GM21737 (cell line): ENCODE results near the gene ZNF664.

Experiments used
- ATAC-seq: cut with Tn5 transposase; IDR thresholded peaks from one replicate; pipeline ENCODE4 v1.9.1; 2021; ENCODE audit warnings: mild to moderate bottlenecking, moderate library complexity; ENCODE audit not compliant: unreplicated experiment

Gene ZNF664

DNA sequence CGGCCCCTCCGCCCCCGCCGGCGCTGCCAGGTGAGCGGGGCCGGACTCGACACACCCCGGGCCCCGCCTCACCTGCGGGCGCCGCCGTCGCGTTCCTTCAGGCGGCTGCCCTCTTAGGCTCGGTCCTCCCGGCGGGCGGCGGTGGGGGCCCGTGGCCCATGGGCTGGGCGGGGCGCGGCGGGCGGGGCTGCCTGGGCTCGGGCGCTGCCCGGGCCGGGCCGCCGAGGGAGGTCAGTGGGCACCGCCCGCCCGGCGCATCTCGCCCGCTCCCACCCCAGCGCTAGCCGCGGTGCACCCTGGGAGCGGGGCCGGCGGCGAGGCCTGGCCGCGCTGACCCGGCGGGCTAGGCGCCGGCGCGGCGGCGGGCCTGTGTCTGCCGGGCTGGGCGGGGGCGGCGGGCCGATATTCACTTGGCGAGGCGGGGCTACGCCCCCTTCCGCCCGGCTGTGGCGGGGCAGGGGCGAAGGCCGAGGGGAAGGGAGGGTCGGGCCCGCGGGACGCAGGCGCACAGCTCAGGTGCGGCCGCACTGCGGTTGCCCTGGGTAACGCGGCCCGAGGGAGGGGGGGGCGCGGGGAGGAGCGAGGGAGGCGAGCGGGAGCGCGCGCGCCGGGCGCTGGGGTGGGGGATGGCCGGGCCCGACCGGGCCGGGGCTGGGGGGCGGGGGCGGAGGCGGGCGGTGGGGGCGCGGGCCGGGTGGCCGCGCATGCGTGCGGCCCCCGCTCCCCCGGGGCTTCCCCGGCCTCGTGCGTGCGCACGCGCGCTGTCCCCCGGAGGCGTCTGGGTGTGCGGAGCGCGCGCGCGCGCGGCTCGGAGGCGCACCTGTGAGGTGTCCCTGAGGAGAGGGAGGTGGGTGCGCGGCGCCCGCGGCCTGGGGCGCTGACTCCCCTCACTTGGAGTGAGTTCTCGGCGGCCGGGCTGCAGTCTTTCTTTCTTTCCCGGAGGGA, at the start of gene ZNF664, which contains the start of gene CCDC92:
ZNF664 (plus strand) TSS at position 759 of the 945 bp plus-strand sequence. CDS start 38,930 bp downstream, outside the sequence.
CCDC92 (minus strand) TSS at position 375 of the 945 bp plus-strand sequence. CDS start 28,526 bp downstream, outside the sequence.
- ATAC-seq, result peak; percentile 78

DNA sequence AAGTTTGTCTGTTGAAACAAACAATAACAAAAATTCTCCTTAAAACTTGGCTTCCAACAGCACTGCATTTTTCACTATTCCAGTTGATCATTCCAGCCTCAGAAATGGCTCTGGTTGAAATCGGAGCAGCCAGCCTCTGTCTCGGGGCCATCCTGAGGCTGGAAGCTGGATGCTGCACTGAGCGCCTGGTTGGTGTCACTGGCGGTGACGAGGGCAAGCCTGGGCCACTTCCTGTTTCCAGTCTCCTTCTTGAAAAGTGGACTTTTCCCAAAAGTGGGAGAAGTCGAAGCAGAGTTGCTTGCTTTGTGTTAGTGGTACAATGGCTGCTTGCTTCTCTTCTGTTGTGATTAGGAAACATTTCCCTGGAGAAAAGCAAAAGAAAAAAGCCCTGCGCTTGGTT, 49.1 kb upstream of the ZNF664 start:
- ATAC-seq, result no peak

DNA sequence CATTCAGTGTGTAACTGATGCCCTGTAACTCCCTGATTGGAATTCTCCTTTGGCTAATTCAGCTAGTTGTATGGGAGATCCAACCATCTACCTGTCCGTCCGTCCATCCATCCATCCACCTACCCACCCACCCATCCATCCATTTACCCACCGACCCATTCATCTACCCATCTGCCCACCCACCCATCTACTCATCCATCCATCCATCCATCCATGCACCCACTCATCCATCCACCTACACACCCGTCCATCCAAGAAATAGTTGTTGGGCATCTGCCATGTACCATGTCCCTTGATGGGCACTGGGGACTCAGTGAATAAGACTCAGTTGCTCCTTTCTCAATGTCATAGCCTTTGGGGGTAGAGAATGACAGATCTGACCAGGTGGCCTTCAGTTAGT, 48.5 kb upstream of the ZNF664 start:
- ATAC-seq, result no peak

DNA sequence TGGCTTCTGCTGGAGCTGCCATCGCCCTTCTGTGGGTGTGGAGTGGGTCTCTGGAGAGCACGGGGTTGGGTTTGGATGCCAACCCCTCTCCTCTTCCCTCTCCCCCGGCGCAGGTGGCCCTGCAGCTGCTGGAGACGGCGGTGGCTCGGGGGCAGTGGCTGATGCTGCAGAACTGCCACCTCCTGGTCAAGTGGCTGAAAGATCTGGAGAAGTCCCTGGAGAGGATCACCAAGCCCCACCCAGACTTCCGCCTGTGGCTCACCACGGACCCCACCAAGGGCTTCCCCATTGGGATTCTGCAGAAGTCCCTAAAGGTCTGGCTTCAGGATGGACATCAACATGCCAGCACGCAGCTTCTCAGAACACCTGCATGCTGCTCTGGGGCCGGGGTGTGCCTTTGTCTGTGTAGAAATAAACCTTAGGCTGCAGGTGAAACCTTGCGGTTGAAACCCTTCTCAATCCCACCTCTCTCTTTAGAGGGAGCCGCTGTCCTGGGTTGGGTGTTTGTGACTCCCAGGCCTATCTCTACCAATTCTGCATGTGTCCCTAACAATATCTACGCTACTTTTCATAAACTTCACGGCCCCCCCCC, 44.6 kb upstream of the ZNF664 start:
- no peak for ATAC-seq

DNA sequence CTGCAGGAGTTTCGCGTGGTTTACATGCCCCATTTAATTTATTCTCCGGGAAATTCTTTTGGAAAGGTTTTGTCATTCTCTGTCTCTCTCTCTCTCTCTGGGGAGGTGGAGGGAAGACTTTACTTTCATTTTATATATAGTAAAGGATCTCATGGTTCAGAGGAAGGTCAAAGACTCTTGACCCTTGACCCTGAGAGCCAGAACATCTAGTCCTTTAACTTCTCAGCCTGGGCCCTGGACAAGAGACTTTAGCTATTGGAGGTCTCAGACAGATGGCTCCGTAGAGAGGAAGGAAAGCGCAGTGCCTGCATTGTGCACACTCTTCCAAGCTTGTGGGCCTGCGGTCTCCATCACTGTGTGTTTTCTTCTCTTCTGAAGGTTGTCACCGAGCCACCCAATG, 44.1 kb upstream of the ZNF664 start:
- ATAC-seq, result no peak

DNA sequence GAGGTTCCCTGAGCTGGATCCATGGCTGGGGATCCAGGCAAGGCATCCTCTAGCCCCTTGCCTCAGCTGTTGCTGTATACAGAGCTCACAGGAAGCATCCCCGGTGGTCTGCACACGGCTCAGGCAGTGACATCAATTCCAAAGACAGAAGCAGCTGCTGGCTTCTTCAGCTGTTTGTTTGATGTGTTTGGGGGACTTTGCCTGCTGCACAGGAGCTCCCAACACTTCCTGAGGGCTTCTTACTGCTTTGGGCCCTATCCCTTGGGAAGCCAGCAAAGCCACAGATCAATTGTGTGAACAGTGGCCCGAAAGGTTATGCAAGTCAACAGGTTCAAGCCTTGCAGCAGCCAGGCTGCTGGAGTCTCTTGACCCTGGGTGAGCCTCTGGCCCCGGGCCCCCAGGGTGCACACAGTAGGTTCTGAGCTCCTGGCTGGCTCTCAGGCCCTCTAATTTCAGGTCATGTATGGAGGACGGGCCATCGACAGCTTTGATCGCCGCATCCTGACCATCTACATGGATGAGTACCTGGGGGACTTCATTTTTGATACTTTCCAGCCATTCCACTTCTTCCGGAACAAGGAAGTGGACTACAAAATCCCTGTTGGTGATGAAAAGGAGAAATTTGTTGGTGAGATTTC, 43.0 kb upstream of the ZNF664 start:
- ATAC-seq, result no peak

DNA sequence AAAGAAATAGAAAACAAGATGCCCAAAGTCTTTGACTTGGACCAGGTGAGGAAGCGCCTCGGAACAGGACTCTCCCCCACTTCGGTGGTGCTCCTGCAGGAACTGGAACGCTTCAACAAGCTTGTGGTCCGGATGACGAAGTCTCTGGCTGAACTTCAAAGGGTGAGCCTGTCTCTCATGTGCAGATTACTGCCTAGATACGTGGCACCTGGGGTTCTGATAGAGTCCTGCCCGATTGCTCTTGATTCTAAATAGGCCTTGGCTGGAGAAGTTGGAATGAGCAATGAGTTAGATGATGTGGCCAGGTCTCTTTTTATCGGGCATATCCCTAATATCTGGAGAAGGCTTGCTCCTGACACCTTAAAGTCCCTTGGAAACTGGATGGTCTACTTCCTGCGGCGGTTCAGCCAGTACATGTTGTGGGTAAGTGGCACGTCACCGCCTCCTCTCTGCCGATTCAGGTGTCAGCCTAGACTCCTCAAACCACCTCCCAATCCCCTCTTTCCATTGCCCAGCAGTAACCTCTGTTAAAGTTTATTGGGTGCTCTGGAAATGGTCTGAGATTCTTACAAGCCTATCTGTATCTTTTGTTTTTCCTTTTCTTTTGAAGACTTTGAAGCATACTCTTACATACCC, 41.2 kb upstream of the ZNF664 start:
- no peak for ATAC-seq

DNA sequence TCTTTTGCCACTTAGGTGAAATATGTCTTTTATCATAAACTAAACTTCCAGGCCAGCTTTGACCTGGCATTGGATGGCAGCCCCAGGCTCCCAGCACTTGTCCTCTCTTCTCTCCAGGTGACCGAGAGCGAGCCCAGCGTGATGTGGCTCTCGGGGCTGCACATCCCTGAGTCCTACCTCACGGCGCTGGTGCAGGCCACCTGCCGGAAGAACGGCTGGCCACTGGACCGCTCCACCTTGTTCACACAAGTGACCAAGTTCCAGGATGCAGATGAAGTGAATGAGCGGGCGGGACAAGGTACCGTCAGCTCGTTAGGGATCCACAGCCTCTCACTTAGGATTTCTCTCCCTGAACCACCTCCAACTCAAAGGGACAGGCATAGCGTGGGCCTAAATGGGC, 39.8 kb upstream of the ZNF664 start:
- ATAC-seq, result no peak

DNA sequence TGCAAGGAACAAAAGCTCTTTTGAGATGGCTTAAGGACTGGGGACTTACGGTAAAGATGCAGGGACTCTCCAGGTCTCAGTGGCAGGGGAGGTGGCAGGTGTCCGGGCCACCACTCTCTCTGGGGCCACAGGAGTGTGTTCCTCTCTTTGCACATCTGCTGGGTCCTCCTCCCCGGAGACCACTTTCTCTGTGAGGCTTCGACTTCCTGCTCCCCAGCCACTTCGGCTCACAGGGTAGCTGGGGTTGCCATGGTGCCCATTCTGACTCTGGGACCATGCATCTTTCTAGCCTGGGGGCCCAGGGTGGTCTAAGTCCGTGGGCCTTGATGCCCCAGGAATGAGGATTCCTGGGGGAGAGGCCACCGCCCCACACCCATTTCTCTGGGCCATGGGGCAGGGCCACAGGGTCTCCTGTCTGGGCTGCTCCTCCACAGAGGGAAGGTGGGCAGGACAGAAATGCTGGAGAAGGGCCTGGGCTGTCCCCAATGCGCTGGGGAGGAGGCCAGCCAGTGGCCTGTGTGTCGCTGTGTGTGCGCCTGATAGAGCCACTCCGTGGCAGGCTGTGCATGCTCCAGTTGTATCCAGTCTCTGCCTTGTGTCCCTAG, 38.9 kb upstream of the ZNF664 start:
- ATAC-seq, result no peak

DNA sequence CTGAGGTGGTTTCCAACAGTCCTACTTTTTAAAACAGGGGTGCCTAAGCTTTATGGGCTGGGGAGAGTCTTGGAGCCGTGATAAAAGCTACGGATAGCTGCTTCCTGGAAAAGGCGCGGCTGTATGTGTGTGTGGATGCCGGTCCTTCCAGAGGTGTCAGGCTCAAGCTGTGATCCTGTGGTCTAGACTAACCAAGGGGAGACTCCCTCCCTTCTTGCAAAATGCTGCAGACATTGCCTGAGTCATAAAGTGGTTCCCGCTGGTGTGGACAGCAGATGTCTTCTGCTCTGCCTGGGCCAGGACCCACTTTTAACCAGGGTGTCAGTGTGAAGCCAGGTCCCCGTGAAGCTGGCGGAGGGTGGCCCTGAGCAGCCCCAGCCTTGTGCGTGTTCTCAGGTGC, 38.2 kb upstream of the ZNF664 start:
- no peak for ATAC-seq

DNA sequence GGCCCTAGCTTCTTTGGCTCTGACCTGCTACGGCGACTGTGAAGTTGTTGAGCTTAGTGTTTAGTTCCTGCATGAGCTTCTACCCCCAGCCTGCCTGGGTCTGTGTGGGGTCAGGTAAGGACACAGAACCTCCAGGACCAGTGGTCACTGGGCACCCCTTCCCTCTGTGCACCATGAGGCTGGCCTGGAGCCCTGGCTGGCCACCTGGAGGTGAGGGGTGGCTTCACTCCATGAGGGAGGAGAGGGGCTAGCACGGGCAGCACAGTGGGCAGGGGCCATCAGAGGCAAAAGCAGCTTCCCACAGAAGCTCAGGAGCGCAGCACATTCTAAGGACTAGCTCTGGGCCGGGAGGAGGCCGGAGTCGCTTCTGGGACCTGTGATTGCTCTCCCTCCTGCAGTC, 37.1 kb upstream of the ZNF664 start:
- ATAC-seq, result no peak

DNA sequence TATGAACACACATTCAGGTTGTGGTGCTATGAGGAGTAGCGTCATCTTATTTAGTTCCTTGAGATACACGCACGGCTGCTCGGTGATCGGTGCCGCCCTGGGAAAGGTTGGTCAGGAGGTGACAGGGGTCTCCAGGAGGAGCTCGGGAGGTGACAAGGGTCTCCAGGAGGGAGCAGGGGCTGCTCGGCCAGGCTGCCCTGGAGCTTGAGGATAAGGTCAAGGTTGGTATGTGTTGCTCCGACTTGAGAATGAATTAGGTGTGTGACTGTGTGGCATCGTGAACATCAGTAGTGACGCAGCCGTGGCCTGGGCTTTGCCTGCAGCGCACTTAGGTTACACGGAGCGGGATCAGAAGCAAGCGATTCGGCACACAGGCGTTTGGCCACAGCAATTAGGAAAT, 36.5 kb upstream of the ZNF664 start:
- ATAC-seq, result no peak

DNA sequence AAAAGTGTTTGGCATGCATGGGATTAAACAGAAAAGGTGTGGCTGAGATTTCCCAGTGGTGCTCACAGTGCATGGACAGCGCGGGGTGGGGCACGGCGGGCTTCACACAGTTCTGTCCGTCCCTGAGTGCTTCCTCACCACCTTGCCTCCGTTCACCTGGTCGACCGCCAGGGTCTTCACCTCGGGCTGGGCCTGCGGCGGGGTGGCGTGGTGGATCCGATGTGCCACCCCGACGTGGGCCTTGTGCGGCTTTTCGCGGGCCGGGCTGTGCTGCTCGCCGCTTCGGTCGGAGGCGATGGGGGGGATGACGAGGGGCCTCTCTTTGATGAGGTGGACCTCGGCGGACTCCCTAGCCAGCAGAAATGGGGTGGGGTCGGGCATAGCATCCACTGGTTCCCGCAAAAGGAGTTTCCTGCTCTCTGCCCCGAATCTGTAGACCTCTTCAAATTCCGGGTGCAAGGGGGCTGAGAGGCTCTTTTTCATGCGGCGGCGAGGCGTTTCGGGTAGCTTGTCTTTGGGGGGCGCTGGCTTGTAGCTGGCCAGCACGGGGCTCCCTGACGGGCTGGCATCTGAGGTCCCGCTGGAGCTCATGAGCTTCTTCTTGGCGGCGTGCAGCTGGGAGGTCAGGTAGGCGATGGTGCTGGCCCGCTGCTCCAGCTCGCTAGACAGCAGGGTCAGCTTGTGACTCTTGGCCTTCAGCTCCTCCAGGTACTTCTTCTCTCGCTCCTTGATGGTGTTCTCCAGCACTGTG, 35.9 kb upstream of the ZNF664 start:
- no peak for ATAC-seq

DNA sequence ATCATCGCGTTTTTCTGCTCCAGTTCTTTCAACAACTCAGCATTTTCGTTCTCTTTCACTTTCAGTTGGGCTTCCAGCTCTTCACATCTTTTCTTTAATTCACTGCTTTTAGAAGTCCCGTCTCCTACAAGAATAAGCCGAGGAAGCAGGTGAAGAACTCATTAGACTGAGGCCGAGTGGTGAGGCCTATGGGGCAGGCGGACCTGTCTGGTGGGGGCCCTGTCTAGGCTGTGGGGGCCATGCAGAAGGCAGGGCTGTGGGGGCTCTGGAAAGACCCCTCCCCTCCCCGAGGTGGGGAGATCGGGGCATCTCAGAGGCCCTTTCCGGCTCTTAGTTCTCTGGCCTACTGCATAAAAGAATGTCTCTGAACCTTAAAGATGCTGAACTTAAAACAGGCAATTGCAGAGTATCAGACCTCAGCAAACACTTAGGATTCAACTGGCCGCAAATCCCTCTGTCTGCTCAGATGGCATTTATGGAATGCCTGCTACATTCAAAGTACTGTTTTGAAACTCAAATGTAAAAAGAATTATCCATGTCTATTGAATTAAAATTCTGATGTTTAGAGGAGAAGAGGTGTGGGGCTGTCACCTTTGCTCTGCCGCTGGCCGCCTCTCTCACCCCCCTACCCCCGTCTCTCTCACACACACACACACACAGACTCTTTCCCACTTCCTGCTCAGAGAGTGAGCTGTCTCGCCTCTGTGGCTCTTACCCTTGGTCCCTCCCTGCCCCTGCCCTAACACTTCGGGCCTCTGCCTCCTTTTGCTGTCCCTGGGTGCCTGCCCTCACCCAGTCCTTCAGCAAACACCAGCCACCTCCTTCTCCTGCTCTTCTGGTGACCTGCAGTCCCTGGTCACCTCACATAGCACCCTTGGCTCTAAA, 35.1 kb upstream of the ZNF664 start:
- ATAC-seq, result no peak

DNA sequence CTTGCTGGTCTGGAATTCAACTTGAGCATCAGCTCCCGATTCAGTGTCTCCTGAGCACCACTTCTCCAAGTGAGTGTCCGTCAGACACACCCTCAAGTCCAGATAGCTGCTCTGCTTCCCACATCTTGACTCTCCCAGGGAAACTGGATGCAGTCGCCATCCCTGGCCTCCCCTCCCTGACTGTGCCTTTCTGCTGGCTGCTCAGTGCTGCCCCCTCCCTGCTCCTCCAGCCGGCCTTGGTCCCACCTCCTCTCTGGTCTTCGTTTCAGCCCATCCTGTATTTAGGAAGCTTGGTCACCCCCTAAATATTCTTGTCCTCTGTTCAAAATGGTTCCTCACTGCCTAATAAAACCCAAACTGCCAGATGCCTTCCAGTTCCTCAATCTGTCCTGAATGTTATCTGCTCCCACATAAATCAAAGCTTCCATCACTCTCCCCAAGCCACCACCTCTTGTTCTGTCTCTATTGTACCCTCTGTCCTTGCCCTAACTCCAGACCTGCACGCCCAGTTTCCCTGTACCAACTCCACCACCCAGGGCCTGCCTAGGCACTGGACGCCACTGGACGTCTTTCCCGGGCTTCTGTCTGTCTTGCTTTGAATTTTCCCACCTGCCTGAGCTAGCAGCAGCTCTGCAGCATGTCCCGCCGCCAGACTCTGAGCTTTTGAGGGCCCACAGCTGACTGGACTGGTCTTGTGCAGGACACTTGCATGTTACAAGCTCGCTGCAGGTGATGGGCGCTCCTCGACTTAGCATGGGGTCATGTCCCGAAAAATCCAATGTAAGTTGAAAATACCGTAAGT, 34.1 kb upstream of the ZNF664 start:
- ATAC-seq, result no peak

DNA sequence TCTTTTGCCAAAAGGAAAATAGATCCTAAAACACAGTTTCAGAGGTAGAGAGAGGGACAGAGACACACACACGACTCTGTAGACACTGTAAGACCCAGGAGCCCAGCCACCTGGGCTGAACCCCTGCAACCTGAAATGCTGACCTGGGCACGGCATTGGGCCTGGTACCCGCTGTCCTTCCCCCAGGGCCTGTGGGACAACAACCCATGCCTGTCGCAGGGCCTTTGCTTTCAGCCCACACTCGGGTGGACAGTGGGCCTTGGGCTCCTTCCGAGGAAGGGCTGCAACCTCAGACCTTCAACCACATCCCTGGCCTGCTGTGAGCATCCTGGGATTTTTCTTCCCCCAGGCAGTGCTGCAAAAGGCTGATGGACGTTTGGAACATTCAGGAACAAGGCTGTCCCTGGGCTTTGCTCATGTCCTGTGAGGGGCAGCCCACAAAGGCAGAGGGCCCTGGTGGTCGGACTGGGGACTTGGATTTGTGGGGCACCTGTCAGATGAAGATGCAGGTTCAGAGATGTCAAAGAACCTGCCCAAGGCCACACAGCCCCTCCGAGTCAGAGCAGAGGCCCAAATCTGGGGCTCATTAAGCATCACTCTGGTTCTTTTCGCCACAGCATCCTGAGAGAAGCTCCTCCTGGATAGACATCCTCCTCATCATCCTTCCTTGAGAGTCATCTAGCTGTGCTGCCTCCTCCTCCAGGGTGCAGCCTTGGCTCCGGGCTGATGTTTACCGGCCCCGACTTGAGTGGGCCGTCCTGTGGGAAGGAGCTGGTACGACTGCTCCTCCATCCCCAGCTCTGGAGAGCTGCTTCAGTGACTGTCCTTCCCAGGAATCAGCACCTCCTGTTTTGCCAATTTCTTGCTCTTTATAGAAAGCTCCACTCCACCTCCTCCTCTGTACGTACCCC, 33.0 kb upstream of the ZNF664 start:
- no peak for ATAC-seq

DNA sequence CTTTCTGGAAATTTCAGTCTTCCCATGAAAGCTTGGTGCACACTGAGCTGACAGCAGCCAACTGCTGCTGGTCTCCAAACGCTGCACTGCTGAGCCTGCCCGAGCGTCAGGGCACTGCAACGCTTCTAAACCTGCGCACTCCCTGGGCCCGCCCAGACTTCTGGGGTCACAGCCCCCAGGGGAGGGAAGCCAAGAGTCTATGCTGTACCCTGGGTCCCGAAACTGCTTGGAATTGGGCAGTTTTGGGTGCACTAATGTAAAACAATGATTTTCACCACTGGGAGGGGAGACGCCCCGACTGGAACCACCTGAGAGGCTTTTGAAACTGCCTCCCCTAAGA, 32.4 kb upstream of the ZNF664 start:
- ATAC-seq, result no peak
